SU-DHL-6 (cell line): ENCODE results near the gene KBTBD7.

ENCODE experiments used
- EZH2phosphoT487 ChIP-seq: fragments of 200-600 bp; sonication (generic), shearing (Covaris generic); conservative IDR thresholded peaks from 2 replicates; pipeline ENCODE4 v1.6.1; 2018; ENCODE audit warnings: mild to moderate bottlenecking, antibody characterized with exemption, low read length, moderate library complexity, mixed read lengths
- TF ChIP-seq, protein P1 (sequence below): fragments of 200-600 bp; sonication (generic); IDR thresholded peaks from one replicate; pipeline ENCODE4 v1.5.1; 2017; ENCODE audit warnings: antibody characterized with exemption, mild to moderate bottlenecking, low read length, moderate library complexity; ENCODE audit not compliant: insufficient read depth, poor library complexity, severe bottlenecking

GRCh38 chr13:41182231-41182630, 12.1 kb downstream of the KBTBD7 start:
- TF ChIP-seq, protein P1, sequence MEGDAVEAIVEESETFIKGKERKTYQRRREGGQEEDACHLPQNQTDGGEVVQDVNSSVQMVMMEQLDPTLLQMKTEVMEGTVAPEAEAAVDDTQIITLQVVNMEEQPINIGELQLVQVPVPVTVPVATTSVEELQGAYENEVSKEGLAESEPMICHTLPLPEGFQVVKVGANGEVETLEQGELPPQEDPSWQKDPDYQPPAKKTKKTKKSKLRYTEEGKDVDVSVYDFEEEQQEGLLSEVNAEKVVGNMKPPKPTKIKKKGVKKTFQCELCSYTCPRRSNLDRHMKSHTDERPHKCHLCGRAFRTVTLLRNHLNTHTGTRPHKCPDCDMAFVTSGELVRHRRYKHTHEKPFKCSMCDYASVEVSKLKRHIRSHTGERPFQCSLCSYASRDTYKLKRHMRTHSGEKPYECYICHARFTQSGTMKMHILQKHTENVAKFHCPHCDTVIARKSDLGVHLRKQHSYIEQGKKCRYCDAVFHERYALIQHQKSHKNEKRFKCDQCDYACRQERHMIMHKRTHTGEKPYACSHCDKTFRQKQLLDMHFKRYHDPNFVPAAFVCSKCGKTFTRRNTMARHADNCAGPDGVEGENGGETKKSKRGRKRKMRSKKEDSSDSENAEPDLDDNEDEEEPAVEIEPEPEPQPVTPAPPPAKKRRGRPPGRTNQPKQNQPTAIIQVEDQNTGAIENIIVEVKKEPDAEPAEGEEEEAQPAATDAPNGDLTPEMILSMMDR: no peak
- TF ChIP-seq EZH2phosphoT487: no peak
